Measurements from ENCODE around the gene C11orf16. TPM values are rescaled to one million over a fixed set of nuclear protein-coding genes. Genes with fewer than 3 reads are reported as not detected.

The C11orf16 gene
- total and polyA plus RNA-seq, 3 donors from 2014 or later: 1.4 to 5.9 (median 1.7) TPM

DNA sequence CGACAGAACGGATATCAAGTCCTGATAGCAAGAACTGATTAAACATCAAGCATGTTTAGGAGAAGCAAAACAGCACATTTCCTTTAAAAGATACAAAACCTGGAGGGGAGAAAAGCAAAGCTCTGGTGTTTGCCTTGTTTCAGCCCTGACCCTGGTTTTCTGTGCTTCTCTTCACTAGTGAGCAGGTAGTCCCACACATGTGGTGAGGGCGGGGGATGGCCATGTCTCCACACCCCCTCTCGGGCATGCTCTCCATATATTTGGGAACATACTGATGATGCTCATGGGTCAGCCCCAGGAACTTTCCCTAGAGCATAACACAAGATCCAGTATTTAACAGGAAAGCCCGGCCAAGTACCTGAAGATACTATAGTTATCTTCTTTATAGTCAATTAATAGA is 10.1 kb downstream of the C11orf16 start:
- Histone ChIP-seq H3K27me3 (no peaks in the 10 kb centered on the region), H3K4me1 (no peaks in the 10 kb centered on the region), H3K27ac (no peak overlapping the region), H3K36me3 (ENCODE audit: low read depth, missing control alignments) (no peaks in the 10 kb centered on the region), H3K4me3 (no peak overlapping the region), H3K9me3 (no peaks in the 10 kb centered on the region)
- no peak for DNase-seq
- intact Hi-C loops (cut with DNase I; ENCODE audit: low total_unique reads): no loop called here
- 82 to 84% methylated on average over 5 of the region's 5 CpGs for WGBS, 2 donors
- TF ChIP-seq POLR2A (IDR thresholded peaks at IDR 0.05): no peak
- no peak for TF ChIP-seq CTCF (IDR thresholded peaks at IDR 0.05)

DNA sequence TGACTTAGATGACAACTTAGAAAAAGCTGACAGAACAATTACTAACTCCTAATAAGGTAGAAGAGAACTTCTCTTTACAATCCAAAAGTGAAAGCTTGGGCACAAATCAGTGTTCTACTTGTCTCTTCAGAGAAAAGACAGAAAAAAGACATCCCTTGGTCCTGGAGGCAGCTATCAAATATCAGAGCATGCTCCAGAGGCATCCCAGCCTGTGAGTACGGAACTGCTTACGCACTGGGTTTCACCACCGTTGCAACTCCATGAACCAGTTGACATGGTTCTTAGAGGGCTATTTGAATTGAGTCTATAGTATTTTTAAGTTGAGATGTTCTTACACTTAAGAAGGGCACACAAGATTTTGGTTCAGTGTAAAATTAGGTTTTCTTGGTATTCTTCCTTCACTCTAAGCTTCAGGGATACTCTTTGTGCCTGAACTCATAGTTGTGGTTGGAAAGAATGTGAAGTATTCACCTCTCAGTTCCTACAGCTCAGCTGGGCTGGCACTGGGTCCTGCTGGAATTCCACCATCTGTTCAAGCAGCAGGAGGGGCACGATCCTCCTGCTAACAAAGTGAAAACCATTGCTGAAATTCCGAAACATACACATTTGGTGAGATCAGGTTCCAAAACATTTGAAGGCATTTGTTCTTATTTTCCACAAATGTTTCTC is 15.5 kb downstream of the C11orf16 start:
- Histone ChIP-seq H3K4me3 (no peak overlapping the region), H3K4me1 (peaks cover 30% of the 10 kb centered on the region), H3K9me3 (no peaks in the 10 kb centered on the region), H3K27ac (peak overlapping the region; percentile 60 to 71), H3K27me3 (no peaks in the 10 kb centered on the region), H3K36me3 (ENCODE audit: low read depth, missing control alignments) (no peaks in the 10 kb centered on the region)
- intact Hi-C loops (cut with DNase I; ENCODE audit: low total_unique reads): no loop called here
- no peak for TF ChIP-seq POLR2A (IDR thresholded peaks at IDR 0.05)
- TF ChIP-seq CTCF (IDR thresholded peaks at IDR 0.05): no peak
- 47 to 52% methylated on average over 5 of the region's 5 CpGs for whole genome bisulfite sequencing, 2 donors
- peak; percentile 44 for DNase-seq

- intact Hi-C loops (cut with DNase I; ENCODE audit: low total_unique reads): loop anchor here (5.0 kb wide), 1 partner anchor 232 kb away; the partner anchor contains the start of genes RPL27A and TRIM66
Observed at GRCh38 chr11:8914661-8915018, 18.1 kb downstream of the C11orf16 start.

GRCh38 chr11:8913961-8914660 is 18.6 kb downstream of the C11orf16 start:
- Histone ChIP-seq H3K9me3 (no peaks in the 10 kb centered on the region), H3K36me3 (ENCODE audit: low read depth, missing control alignments) (no peaks in the 10 kb centered on the region), H3K4me3 (no peak overlapping the region), H3K4me1 (peaks cover 32% of the 10 kb centered on the region), H3K27me3 (no peaks in the 10 kb centered on the region), H3K27ac (peak overlapping the region; percentile 71 to 89)
- intact Hi-C loops (cut with DNase I; ENCODE audit: low total_unique reads): loop anchor here (5.0 kb wide), 1 partner anchor 232 kb away; the partner anchor contains the start of genes RPL27A and TRIM66
- TF ChIP-seq CTCF (IDR thresholded peaks at IDR 0.05): peak; percentile 19 to 56 (median 22)
- no peak for TF ChIP-seq POLR2A (IDR thresholded peaks at IDR 0.05)
- WGBS, 2 donors: 11 to 13% methylated on average over 9 of the region's 9 CpGs
- peak; percentile 84 for DNase-seq

More at GRCh38 chr11:8914661-8915018, 18.1 kb downstream of the C11orf16 start:
- TF ChIP-seq POLR2A (IDR thresholded peaks at IDR 0.05) (no peak), CTCF (IDR thresholded peaks at IDR 0.05) (no peak)
- Histone ChIP-seq H3K4me1 (peaks cover 32% of the 10 kb centered on the region), H3K9me3 (no peaks in the 10 kb centered on the region), H3K36me3 (ENCODE audit: low read depth, missing control alignments) (no peaks in the 10 kb centered on the region), H3K4me3 (no peak overlapping the region), H3K27ac (peak overlapping the region; percentile 71 to 89), H3K27me3 (no peaks in the 10 kb centered on the region)
- DNase-seq: no peak
- 49 to 51% methylated on average over 4 of the region's 4 CpGs for WGBS, 2 donors
